ENCODE data around the gene KCNJ3.

DNA sequence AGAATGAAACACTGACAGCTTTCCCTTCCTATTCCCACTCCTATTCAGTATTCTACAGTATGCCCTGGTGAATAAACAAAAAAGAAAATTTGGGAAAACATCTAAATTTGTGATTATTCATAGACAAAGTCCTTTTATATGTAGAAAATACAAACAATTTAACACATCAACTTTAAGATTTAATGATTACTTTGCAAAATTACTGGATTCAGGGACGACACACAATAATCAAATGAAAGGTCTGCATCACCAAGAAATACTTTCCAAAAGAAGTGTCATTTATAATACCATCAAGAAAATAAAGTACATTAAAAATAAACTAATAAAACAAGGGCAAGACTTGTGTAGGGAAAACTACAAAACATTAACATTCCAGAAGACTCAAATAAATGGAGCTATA, 199.8 kb downstream of the KCNJ3 start:
- TF ChIP-seq, protein P1, sequence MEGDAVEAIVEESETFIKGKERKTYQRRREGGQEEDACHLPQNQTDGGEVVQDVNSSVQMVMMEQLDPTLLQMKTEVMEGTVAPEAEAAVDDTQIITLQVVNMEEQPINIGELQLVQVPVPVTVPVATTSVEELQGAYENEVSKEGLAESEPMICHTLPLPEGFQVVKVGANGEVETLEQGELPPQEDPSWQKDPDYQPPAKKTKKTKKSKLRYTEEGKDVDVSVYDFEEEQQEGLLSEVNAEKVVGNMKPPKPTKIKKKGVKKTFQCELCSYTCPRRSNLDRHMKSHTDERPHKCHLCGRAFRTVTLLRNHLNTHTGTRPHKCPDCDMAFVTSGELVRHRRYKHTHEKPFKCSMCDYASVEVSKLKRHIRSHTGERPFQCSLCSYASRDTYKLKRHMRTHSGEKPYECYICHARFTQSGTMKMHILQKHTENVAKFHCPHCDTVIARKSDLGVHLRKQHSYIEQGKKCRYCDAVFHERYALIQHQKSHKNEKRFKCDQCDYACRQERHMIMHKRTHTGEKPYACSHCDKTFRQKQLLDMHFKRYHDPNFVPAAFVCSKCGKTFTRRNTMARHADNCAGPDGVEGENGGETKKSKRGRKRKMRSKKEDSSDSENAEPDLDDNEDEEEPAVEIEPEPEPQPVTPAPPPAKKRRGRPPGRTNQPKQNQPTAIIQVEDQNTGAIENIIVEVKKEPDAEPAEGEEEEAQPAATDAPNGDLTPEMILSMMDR (IDR thresholded peaks at IDR 0.05; ENCODE audit: low read length): no peak
- TF ChIP-seq EZH2phosphoT487 (IDR thresholded peaks at IDR 0.05; ENCODE audit: low read length): no peak
